HepG2 (cell line): ENCODE results near the gene GEMIN2. TPM values are rescaled to one million over a fixed set of nuclear protein-coding genes. Genes with fewer than 3 reads are reported as not detected.

Experiments used
- BRF2 ChIP-seq: sonication (generic); formaldehyde crosslinking; IDR thresholded peaks from 2 replicates; pipeline ENCODE4 v1.8.1; 2022; ENCODE audit warnings: mild to moderate bottlenecking, missing genetic modification reagents
- FOXC1 ChIP-seq: sonication (generic); formaldehyde crosslinking; IDR thresholded peaks from 2 replicates; pipeline ENCODE4 v1.8.0; 2022; ENCODE audit warnings: mild to moderate bottlenecking, missing genetic modification reagents, borderline replicate concordance
- HNRNPK ChIP-seq: fragments of 200-400 bp; formaldehyde crosslinking; IDR thresholded peaks from 2 replicates; pipeline ENCODE4 v1.6.1; 2018; ENCODE audit warnings: low read length, low read depth, moderate library complexity, mild to moderate bottlenecking; ENCODE audit not compliant: poor library complexity, severe bottlenecking
- NFE2L1 ChIP-seq: sonication (generic); formaldehyde crosslinking; IDR thresholded peaks from 2 replicates; pipeline ENCODE4 v1.4.0; 2020; ENCODE audit warnings: missing genetic modification reagents, mild to moderate bottlenecking, borderline replicate concordance
- PHF21A ChIP-seq: sonication (generic); formaldehyde crosslinking; IDR thresholded peaks from 2 replicates; pipeline ENCODE4 v1.5.0; 2020; ENCODE audit warnings: mild to moderate bottlenecking, missing genetic modification reagents
- TFDP1 ChIP-seq: IDR thresholded peaks from 2 replicates; pipeline ENCODE4 v1.6.1; 2016; ENCODE audit warnings: missing compliant biosample characterization, missing genetic modification reagents, borderline replicate concordance
- ZBTB38 ChIP-seq: sonication (generic); formaldehyde crosslinking; IDR thresholded peaks from 2 replicates; pipeline ENCODE4 v1.5.1; 2020; ENCODE audit warnings: mild to moderate bottlenecking, missing genetic modification reagents
- ZBTB46 ChIP-seq: sonication (generic); formaldehyde crosslinking; IDR thresholded peaks from 2 replicates; pipeline ENCODE4 v1.4.0; 2020; ENCODE audit warnings: mild to moderate bottlenecking, missing genetic modification reagents, borderline replicate concordance
- ZNF101 ChIP-seq: sonication (generic); formaldehyde crosslinking; IDR thresholded peaks from 2 replicates; pipeline ENCODE4 v1.4.0; 2020; ENCODE audit warnings: mild to moderate bottlenecking, low read depth, missing genetic modification reagents, borderline replicate concordance
- ZNF383 ChIP-seq: sonication (generic); formaldehyde crosslinking; IDR thresholded peaks from 2 replicates; pipeline ENCODE4 v1.4.0; 2020; ENCODE audit warnings: missing genetic modification reagents, mild to moderate bottlenecking, borderline replicate concordance
- ZNF678 ChIP-seq: sonication (generic); formaldehyde crosslinking; IDR thresholded peaks from 2 replicates; pipeline ENCODE4 v1.4.0; 2020; ENCODE audit warnings: mild to moderate bottlenecking, missing genetic modification reagents
- ZNF75D ChIP-seq: sonication (generic); formaldehyde crosslinking; IDR thresholded peaks from 2 replicates; pipeline ENCODE4 v1.8.1; 2023; ENCODE audit warnings: missing genetic modification reagents, mild to moderate bottlenecking, borderline replicate concordance
- polyA plus RNA-seq, 8 experiments: library from polyadenylated mRNA; depleted of rRNA in 3 of 8; stranded (reverse) in 7 of 8; unstranded in 1 of 8; fragments of >200 nt; fragmentation: Illumina TruSeq in 4 of 8; extraction: Trizol in 4 of 8; gene quantifications; 2 replicates each; pipeline versions ENCODE4 v1.2.1 to v1.2.3, GENCODE V29; 2011 to 2016; ENCODE audit warnings: low read depth in 4 of 8, missing spikeins in 1 of 8, mixed read lengths in 1 of 8; ENCODE audit not compliant: insufficient read depth in 1 of 8
- total RNA-seq, 5 experiments: library from RNA; depleted of rRNA; stranded (reverse); fragments of >200 nt; fragmentation: Illumina TruSeq; extraction: Trizol; gene quantifications; 2 replicates each; pipeline ENCODE4 v1.2.3, GENCODE V29; 2016; ENCODE audit warnings: low read depth in 1 of 5
- TF ChIP-seq, protein P1 (sequence below): sonication (generic); formaldehyde crosslinking; IDR thresholded peaks from 2 replicates; pipeline ENCODE4 v1.5.0; 2020; ENCODE audit warnings: missing genetic modification reagents, mild to moderate bottlenecking, borderline replicate concordance
- TF ChIP-seq, protein P2 (sequence below), 2 experiments: sonication (generic) in 1 of 2; formaldehyde crosslinking in 1 of 2; IDR thresholded peaks; 2 replicates each; pipeline versions ENCODE4 v1.6.1 to v1.9.0; 2014 to 2022; ENCODE audit warnings: antibody characterized with exemption in 1 of 2, borderline replicate concordance in 1 of 2, inconsistent platforms in 1 of 2, low read depth in 1 of 2, missing genetic modification reagents in 1 of 2
- TF ChIP-seq, protein P3 (sequence below): sonication (generic); formaldehyde crosslinking; IDR thresholded peaks from 2 replicates; pipeline ENCODE4 v1.8.1; 2023; ENCODE audit warnings: mild to moderate bottlenecking, missing genetic modification reagents

Gene GEMIN2
- total and polyA plus RNA-seq, 2 of the 13 experiments (the other 11 are each of a cell fraction or from before 2014, with no cell fraction given), result 54.8 to 110 TPM

DNA sequence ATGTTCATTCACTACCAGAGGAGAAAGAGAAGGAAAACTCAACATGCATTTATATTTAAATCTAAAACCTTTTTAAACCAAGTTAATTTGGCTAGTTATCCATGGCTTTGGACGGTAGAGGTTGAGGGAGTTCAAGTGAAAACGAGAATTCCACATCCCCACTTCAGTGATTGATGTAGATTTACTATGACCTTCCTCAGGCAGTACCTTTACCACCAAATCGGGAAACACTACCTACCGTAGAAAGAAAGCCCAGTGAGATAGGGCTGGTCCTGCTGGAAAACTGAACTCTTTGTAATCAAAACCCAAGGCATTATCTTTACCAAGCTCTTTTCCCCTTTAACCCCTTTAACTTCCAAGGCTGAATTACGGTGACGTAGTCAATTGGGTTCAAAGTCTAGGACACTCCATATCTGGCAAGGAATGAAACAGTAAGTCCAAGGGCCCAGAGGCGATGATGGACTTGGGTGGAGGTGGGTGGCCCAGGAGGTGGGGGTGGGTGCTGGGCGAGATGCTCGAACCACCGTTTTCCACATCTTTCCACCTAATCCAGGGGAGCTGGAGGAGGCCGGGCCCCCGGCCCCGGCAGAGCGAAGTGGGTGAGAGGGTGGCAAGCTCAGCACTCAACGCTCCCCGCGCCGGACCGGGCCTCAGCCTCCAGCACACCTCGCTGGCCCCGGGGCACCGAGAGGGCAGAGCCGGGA, 11.7 kb upstream of the GEMIN2 start (continued):
- TF ChIP-seq FOXC1 (CRISPR knock-in tag) (no peak; the same call in 1 of the 2 replicates), ZNF383 (CRISPR knock-in tag) (no peak), ZBTB38 (CRISPR knock-in tag) (no peak), TFDP1 (CRISPR knock-in tag) (no peak), ZNF75D (CRISPR knock-in tag) (no peak), HNRNPK (no peak), NFE2L1 (CRISPR knock-in tag) (no peak), PHF21A (CRISPR knock-in tag) (0 out of 2 replicates have a peak, but pooled peaks have one; percentile 6), ZBTB46 (no peak), BRF2 (CRISPR knock-in tag) (no peak), ZNF678 (no peak), ZNF101 (0 out of 2 replicates have a peak, but pooled peaks have one; percentile 26)
- TF ChIP-seq, protein P1, sequence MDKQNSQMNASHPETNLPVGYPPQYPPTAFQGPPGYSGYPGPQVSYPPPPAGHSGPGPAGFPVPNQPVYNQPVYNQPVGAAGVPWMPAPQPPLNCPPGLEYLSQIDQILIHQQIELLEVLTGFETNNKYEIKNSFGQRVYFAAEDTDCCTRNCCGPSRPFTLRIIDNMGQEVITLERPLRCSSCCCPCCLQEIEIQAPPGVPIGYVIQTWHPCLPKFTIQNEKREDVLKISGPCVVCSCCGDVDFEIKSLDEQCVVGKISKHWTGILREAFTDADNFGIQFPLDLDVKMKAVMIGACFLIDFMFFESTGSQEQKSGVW (CRISPR knock-in tag), result no peak
- TF ChIP-seq, protein P2, sequence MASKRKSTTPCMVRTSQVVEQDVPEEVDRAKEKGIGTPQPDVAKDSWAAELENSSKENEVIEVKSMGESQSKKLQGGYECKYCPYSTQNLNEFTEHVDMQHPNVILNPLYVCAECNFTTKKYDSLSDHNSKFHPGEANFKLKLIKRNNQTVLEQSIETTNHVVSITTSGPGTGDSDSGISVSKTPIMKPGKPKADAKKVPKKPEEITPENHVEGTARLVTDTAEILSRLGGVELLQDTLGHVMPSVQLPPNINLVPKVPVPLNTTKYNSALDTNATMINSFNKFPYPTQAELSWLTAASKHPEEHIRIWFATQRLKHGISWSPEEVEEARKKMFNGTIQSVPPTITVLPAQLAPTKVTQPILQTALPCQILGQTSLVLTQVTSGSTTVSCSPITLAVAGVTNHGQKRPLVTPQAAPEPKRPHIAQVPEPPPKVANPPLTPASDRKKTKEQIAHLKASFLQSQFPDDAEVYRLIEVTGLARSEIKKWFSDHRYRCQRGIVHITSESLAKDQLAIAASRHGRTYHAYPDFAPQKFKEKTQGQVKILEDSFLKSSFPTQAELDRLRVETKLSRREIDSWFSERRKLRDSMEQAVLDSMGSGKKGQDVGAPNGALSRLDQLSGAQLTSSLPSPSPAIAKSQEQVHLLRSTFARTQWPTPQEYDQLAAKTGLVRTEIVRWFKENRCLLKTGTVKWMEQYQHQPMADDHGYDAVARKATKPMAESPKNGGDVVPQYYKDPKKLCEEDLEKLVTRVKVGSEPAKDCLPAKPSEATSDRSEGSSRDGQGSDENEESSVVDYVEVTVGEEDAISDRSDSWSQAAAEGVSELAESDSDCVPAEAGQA (IDR thresholded peaks at IDR 0.05; ENCODE audit: low read depth), result no peak; the same call in 1 of the 2 replicates
- TF ChIP-seq, protein P2 (CRISPR knock-in tag; IDR thresholded peaks at IDR 0.05; ENCODE audit: borderline replicate concordance), result 0 out of 2 replicates have a peak, but pooled peaks have one; percentile 62
- TF ChIP-seq, protein P3, sequence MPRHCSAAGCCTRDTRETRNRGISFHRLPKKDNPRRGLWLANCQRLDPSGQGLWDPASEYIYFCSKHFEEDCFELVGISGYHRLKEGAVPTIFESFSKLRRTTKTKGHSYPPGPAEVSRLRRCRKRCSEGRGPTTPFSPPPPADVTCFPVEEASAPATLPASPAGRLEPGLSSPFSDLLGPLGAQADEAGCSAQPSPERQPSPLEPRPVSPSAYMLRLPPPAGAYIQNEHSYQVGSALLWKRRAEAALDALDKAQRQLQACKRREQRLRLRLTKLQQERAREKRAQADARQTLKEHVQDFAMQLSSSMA, result no peak
